K562 (cell line): Measurements from ENCODE around the gene SKAP1. TPM values are rescaled to one million over a fixed set of nuclear protein-coding genes. Genes with fewer than 3 reads are reported as not detected.

Experiments
- ATAC-seq: fragments of 200-7000 bp; cut with Tn5 transposase; 3 replicates; pipeline ENCODE4 v1.9.1; 2020; ENCODE audit warnings: moderate library complexity
- BruUV-seq: library from RNA; stranded (reverse); fragments of 400-500 nt; replicated peaks from 2 replicates; lab custom pipeline; 2021; lab: Mats Ljungman, UMichigan
- CTCF ChIA-PET: fragments of 300-600 bp; formaldehyde crosslinking; extraction: SDS; loops from one replicate; lab custom pipeline; 2021; ENCODE audit warnings: low intra/inter-chr PET ratio; lab: Yijun Ruan, JAX
- POLR2A ChIA-PET: fragments of 300-600, 350-650 bp; sonication (Branson Sonifier 250); formaldehyde crosslinking; extraction: SDS; loops from one replicate; lab custom pipeline; 2021; ENCODE audit warnings: antibody characterized with exemption, inconsistent platforms; lab: Yijun Ruan, JAX
- DNase-seq, 4 experiments: peaks; one replicate each; pipeline versions ENCODE4 v3.0.0 to v3.0.0-alpha.2; 2011 to 2018; ENCODE audit warnings: low spot score in 3 of 4, mixed read lengths in 3 of 4; ENCODE audit errors: extremely low read depth in 1 of 4
- FAIRE-seq: peaks from 2 replicates; lab custom pipeline; 2011; peaks lifted over from hg19 to GRCh38; lab: Jason Lieb, UNC
- H2AFZ ChIP-seq: 2 replicates; pipeline ENCODE4 v1.6.0; 2011; ENCODE audit warnings: low read depth, low read length, control low read depth, inconsistent platforms
- H3K27ac ChIP-seq: fragments of 200-600 bp; 3 replicates; pipeline ENCODE4 v1.8.0; 2011; ENCODE audit warnings: low read depth, mild to moderate bottlenecking, control low read depth, inconsistent platforms, low read length, moderate library complexity, mixed read lengths; ENCODE audit errors: extremely low read depth
- H3K27me3 ChIP-seq, 2 experiments: fragments of 300-600 bp in 1 of 2; 2 replicates in 1 of 2; 3 replicates in 1 of 2; pipeline versions ENCODE4 v1.6.0 to v1.8.0; 2011; ENCODE audit warnings: inconsistent platforms in 2 of 2, low read length in 2 of 2, mild to moderate bottlenecking in 1 of 2, mixed read lengths in 1 of 2, moderate library complexity in 1 of 2; ENCODE audit not compliant: control insufficient read depth in 2 of 2, insufficient read depth in 2 of 2
- H3K36me3 ChIP-seq: fragments of 300-600 bp; 3 replicates; pipeline ENCODE4 v1.8.0; 2011; ENCODE audit warnings: mild to moderate bottlenecking, low read length, inconsistent platforms; ENCODE audit not compliant: control insufficient read depth, insufficient read depth
- H3K4me1 ChIP-seq, 2 experiments: fragments of 200-600 bp in 1 of 2; replicated peaks in 1 of 2; 2 replicates in 1 of 2; 3 replicates in 1 of 2; pipeline versions ENCODE4 v1.5.1 to v1.8.0; 2011; ENCODE audit warnings: inconsistent platforms in 2 of 2, low read length in 2 of 2, mild to moderate bottlenecking in 1 of 2, mixed read lengths in 1 of 2, moderate library complexity in 1 of 2; ENCODE audit not compliant: control insufficient read depth in 2 of 2, insufficient read depth in 2 of 2
- H3K4me2 ChIP-seq: 2 replicates; pipeline ENCODE4 v1.6.1; 2011; ENCODE audit warnings: low read length, control low read depth, inconsistent platforms, mixed read lengths; ENCODE audit not compliant: insufficient read depth
- H3K4me3 ChIP-seq: fragments of 200-600 bp; sonication (generic), shearing (Covaris generic); 2 replicates; pipeline ENCODE4 v1.5.1; 2016; ENCODE audit warnings: control low read depth, inconsistent platforms
- H3K79me2 ChIP-seq: fragments of 200-600 bp; 3 replicates; pipeline ENCODE4 v1.8.0; 2011; ENCODE audit warnings: low read length, inconsistent platforms; ENCODE audit not compliant: control insufficient read depth, insufficient read depth
- H3K9ac ChIP-seq, 2 experiments: 2 replicates each; pipeline versions ENCODE4 v1.6.0 to v1.6.1; 2011; ENCODE audit warnings: low read depth in 2 of 2, low read length in 2 of 2, control low read depth in 1 of 2, inconsistent platforms in 1 of 2, mild to moderate bottlenecking in 1 of 2, mixed read lengths in 1 of 2; ENCODE audit not compliant: insufficient read depth in 1 of 2
- H3K9me1 ChIP-seq: one replicate; pipeline ENCODE4 v1.6.0; 2011; ENCODE audit warnings: inconsistent platforms, mild to moderate bottlenecking, low read length, moderate library complexity; ENCODE audit not compliant: control insufficient read depth, insufficient read depth
- H3K9me3 ChIP-seq: replicated peaks from 2 replicates; pipeline ENCODE4 v1.5.1; 2011; ENCODE audit warnings: low read depth, low read length, inconsistent platforms; ENCODE audit not compliant: control insufficient read depth, insufficient read depth
- H4K20me1 ChIP-seq: replicated peaks from 2 replicates; pipeline ENCODE4 v1.6.1; 2011; ENCODE audit warnings: low read length, inconsistent platforms, mixed read lengths; ENCODE audit not compliant: control insufficient read depth, insufficient read depth
- BRF2 ChIP-seq: IDR thresholded peaks from 3 replicates; pipeline ENCODE4 v1.6.1; 2011; ENCODE audit warnings: borderline replicate concordance, mild to moderate bottlenecking; ENCODE audit not compliant: insufficient read length, insufficient read depth
- CBFA2T2 ChIP-seq: fragments of 450-650 bp; conservative IDR thresholded peaks from 2 replicates; pipeline ENCODE4 v1.6.1; 2017; ENCODE audit warnings: mild to moderate bottlenecking
- CBFA2T3 ChIP-seq: fragments of 450-650 bp; IDR thresholded peaks from 2 replicates; pipeline ENCODE4 v1.6.1; 2017
- EP400 ChIP-seq: fragments of 450-650 bp; IDR thresholded peaks from 2 replicates; pipeline ENCODE4 v1.6.1; 2017; ENCODE audit warnings: antibody characterized with exemption, mild to moderate bottlenecking, moderate library complexity
- FOXP1 ChIP-seq: sonication (generic); formaldehyde crosslinking; IDR thresholded peaks from 2 replicates; pipeline ENCODE4 v1.8.0; 2022; ENCODE audit warnings: mild to moderate bottlenecking, missing genetic modification reagents
- MTF1 ChIP-seq: fragments of 250-450 bp; sonication (Bioruptor Pico); IDR thresholded peaks from 2 replicates; pipeline ENCODE4 v1.9.0; 2021; ENCODE audit warnings: moderate library complexity, mild to moderate bottlenecking, inconsistent platforms, borderline replicate concordance
- MYNN ChIP-seq, 2 experiments: sonication (generic); formaldehyde crosslinking in 1 of 2; IDR thresholded peaks; 2 replicates each; pipeline versions ENCODE4 v1.5.0 to v1.6.1; 2016 to 2020; ENCODE audit warnings: antibody characterized with exemption in 1 of 2, missing genetic modification reagents in 1 of 2
- NR2C2 ChIP-seq, 2 experiments: fragments of 200-800 bp in 1 of 2; sonication (Bioruptor generic) in 1 of 2; sonication (generic) in 1 of 2; formaldehyde crosslinking in 1 of 2; IDR thresholded peaks; 2 replicates each; pipeline versions ENCODE4 v1.6.1 to v1.8.0; 2016 to 2022; ENCODE audit warnings: mild to moderate bottlenecking in 1 of 2, missing compliant biosample characterization in 1 of 2, missing genetic modification characterization in 1 of 2, missing genetic modification reagents in 1 of 2
- PHTF2 ChIP-seq: fragments of 250-450 bp; sonication (Bioruptor Pico); IDR thresholded peaks from 2 replicates; pipeline ENCODE4 v1.5.0; 2021; ENCODE audit warnings: mild to moderate bottlenecking
- RAD51 ChIP-seq: fragments of 450-650 bp; IDR thresholded peaks from 2 replicates; pipeline ENCODE4 v1.7.1; 2016; ENCODE audit warnings: low read depth, mild to moderate bottlenecking, borderline replicate concordance
- RFX1 ChIP-seq: fragments of 450-650 bp; IDR thresholded peaks from 2 replicates; pipeline ENCODE4 v1.6.1; 2016; ENCODE audit warnings: mild to moderate bottlenecking, moderate library complexity
- SETDB1 ChIP-seq: IDR thresholded peaks from one replicate; pipeline ENCODE4 v1.6.1; 2012; ENCODE audit warnings: low read length, control low read depth, inconsistent platforms
- TFE3 ChIP-seq: fragments of 450-650 bp; formaldehyde crosslinking; IDR thresholded peaks from 2 replicates; pipeline ENCODE4 v1.4.0; 2020; ENCODE audit warnings: mild to moderate bottlenecking, mixed read lengths
- TOE1 ChIP-seq, 2 experiments: fragments of 450-650 bp in 1 of 2; sonication (generic) in 1 of 2; formaldehyde crosslinking in 1 of 2; IDR thresholded peaks; 2 replicates each; pipeline versions ENCODE4 v1.7.1 to v1.8.0; 2016 to 2022; ENCODE audit warnings: borderline replicate concordance in 2 of 2, mild to moderate bottlenecking in 2 of 2, antibody characterized with exemption in 1 of 2, inconsistent platforms in 1 of 2, low read depth in 1 of 2, missing genetic modification reagents in 1 of 2, moderate library complexity in 1 of 2
- ZNF133 ChIP-seq: fragments of 250-450 bp; sonication (Bioruptor Pico); IDR thresholded peaks from 2 replicates; pipeline ENCODE4 v1.4.0; 2020; ENCODE audit warnings: mild to moderate bottlenecking
- ZNF445 ChIP-seq: fragments of 250-450 bp; sonication (Bioruptor Pico); IDR thresholded peaks from 2 replicates; pipeline ENCODE4 v1.4.0; 2020; ENCODE audit warnings: low read depth, mild to moderate bottlenecking, moderate library complexity
- ZNF512 ChIP-seq: IDR thresholded peaks from 2 replicates; pipeline ENCODE4 v1.6.1; 2016; ENCODE audit warnings: missing genetic modification characterization, missing compliant biosample characterization
- ZNF830 ChIP-seq: fragments of 250-450 bp; sonication (Bioruptor Pico); IDR thresholded peaks from 2 replicates; pipeline ENCODE4 v1.5.0; 2021; ENCODE audit warnings: mild to moderate bottlenecking
- ZSCAN32 ChIP-seq: fragments of 450-650 bp; formaldehyde crosslinking; IDR thresholded peaks from 2 replicates; pipeline ENCODE4 v1.4.0; 2020; ENCODE audit warnings: mild to moderate bottlenecking, moderate library complexity
- WGBS: fragments of 100-300 bp; shearing (Covaris generic); methylation state at CpG from one replicate; pipeline ENCODE4 v1.1.6; 2016; ENCODE audit warnings: low coverage, mixed read lengths; ENCODE audit not compliant: insufficient coverage; ENCODE audit errors: missing lambda C conversion rate; 5-methylcytosine and 5-hydroxymethylcytosine counted together
- in situ Hi-C: fragments of 300-500 bp; cut with MboI; formaldehyde crosslinking; loops from 4 replicates; pipeline ENCODE4 v1.15.0; 2018; ENCODE audit warnings: inconsistent platforms, mixed read lengths
- intact Hi-C: fragments of 100-400 bp; cut with micrococcal nuclease; formaldehyde crosslinking; loops from 2 replicates; pipeline ENCODE4 v1.14.2; 2022
- polyA plus RNA-seq, 8 experiments: library from polyadenylated mRNA; depleted of rRNA in 4 of 8; stranded (reverse) in 5 of 8; unstranded in 3 of 8; fragments of >200 nt; fragmentation: Nextera tagmentation in 2 of 8; fragmentation: Illumina TruSeq in 1 of 8; extraction: Ambion mirVana in 2 of 8; extraction: Trizol in 1 of 8; gene quantifications; 2 replicates each; pipeline versions ENCODE4 v1.2.1 to v1.2.3, GENCODE V29; 2011 to 2014; ENCODE audit warnings: inconsistent platforms in 1 of 8, missing spikeins in 1 of 8
- total RNA-seq, 7 experiments: library from RNA; depleted of rRNA in 6 of 7; stranded (reverse); fragments of >200 nt in 6 of 7; fragmentation: Illumina TruSeq in 2 of 7; extraction: Trizol in 2 of 7; gene quantifications; 2 replicates each; pipeline versions ENCODE4 v1.2.1 to v1.2.3, GENCODE V29; 2011 to 2021; ENCODE audit warnings: low replicate concordance in 1 of 7

SKAP1 gene
- total and polyA plus RNA-seq, 9 of the 15 experiments (the other 6 are each of a cell fraction or from before 2014, with no cell fraction given) = 0.06 to 0.80 (median 0.10) TPM; not detected in 4

GRCh38 chr17:48211787-48212186 lies 218.2 kb downstream of the SKAP1 start:
- POLR2A ChIA-PET = interaction anchor here (0.7 kb wide), 1 partner anchor 523 kb away, joined by 3 read pairs; no protein-coding TSS in a partner anchor
- ATAC-seq (no peak), FAIRE-seq (no peak), DNase-seq (no peak)
- peaks cover 0 to 11% of the 10 kb centered on the region in 2 experiments; a peak in 2 of 5 replicates for H3K4me1 ChIP-seq
- H3K79me2 ChIP-seq = no peaks in the 10 kb centered on the region
- intact Hi-C loops (loop anchor here (10.0 kb wide), 1 partner anchor 273 kb away; no protein-coding TSS in a partner anchor), in situ Hi-C loops (no loop called here)
- H3K4me2 ChIP-seq = no peak overlapping the region
- H3K9me3 ChIP-seq = no peaks in the 10 kb centered on the region
- CTCF ChIA-PET = no interaction called here
- H4K20me1 ChIP-seq = no peaks in the 10 kb centered on the region
- BruUV-seq = no TSS peak
- H3K4me3 ChIP-seq = no peak overlapping the region
- peak overlapping the region; percentile 35; the same call in 1 of the 2 replicates for H2AFZ ChIP-seq
- 47% methylated on average over 4 of the region's 4 CpGs for WGBS
- H3K9ac ChIP-seq = no peak overlapping the region; a peak in 1 of 4 replicates
- no peak overlapping the region for H3K27ac ChIP-seq
- H3K36me3 ChIP-seq = no peaks in the 10 kb centered on the region
- no peaks in the 10 kb centered on the region for H3K27me3 ChIP-seq
- H3K9me1 ChIP-seq = no peaks in the 10 kb centered on the region
- no peak for TF ChIP-seq ZNF830 (CRISPR knock-in tag)
- no peak for TF ChIP-seq SETDB1
- TF ChIP-seq CBFA2T3 = no peak
- TF ChIP-seq BRF2 = no peak
- TF ChIP-seq EP400 = no peak
- TF ChIP-seq ZSCAN32 (CRISPR knock-in tag) = no peak
- no peak for TF ChIP-seq PHTF2
- no peak for TF ChIP-seq NR2C2 (CRISPR knock-in tag; IDR thresholded peaks at IDR 0.05)
- TF ChIP-seq NR2C2 (tag; IDR thresholded peaks at IDR 0.05) = no peak
- no peak for TF ChIP-seq MYNN (IDR thresholded peaks at IDR 0.05)
- TF ChIP-seq MYNN (CRISPR knock-in tag; IDR thresholded peaks at IDR 0.05) = no peak
- no peak for TF ChIP-seq ZNF133 (CRISPR knock-in tag)
- TF ChIP-seq FOXP1 (CRISPR knock-in tag) = no peak
- 0 out of 2 replicates have a peak, but pooled peaks have one; percentile 10 for TF ChIP-seq CBFA2T2
- TF ChIP-seq TFE3 = peak; percentile 72
- TF ChIP-seq TOE1 (IDR thresholded peaks at IDR 0.05; ENCODE audit: borderline replicate concordance) = peak; percentile 51; the same call in 1 of the 2 replicates
- no peak for TF ChIP-seq TOE1 (CRISPR knock-in tag; IDR thresholded peaks at IDR 0.05; ENCODE audit: borderline replicate concordance, low read depth)
- TF ChIP-seq ZNF512 (tag) = no peak
- TF ChIP-seq RFX1 = peak; percentile 32; the same call in 1 of the 2 replicates
- peak; percentile 56; the same call in 1 of the 2 replicates for TF ChIP-seq RAD51
- no peak for TF ChIP-seq ZNF445 (CRISPR knock-in tag)
- no peak for TF ChIP-seq MTF1 (CRISPR knock-in tag)
